H1 (cell line): Measurements from ENCODE around the gene SLC8A3. TPM values are rescaled to one million over a fixed set of nuclear protein-coding genes. Genes with fewer than 3 reads are reported as not detected.

Experiments
- CTCF ChIA-PET: fragments of 300-600 bp; sonication (Branson Sonifier 250); formaldehyde crosslinking; loops from one replicate; lab custom pipeline; 2021; ENCODE audit not compliant: partially characterized antibody; lab: Charles Lee
- POLR2A ChIA-PET: fragments of 300-600 bp; sonication (Branson Sonifier 250); formaldehyde crosslinking; loops from one replicate; lab custom pipeline; 2021; ENCODE audit warnings: inconsistent platforms; ENCODE audit not compliant: partially characterized antibody; lab: Charles Lee
- DNase-seq, 2 experiments: peaks; one replicate each; pipeline versions ENCODE4 v3.0.0 to v3.0.0-alpha.2; 2010 to 2022; ENCODE audit warnings: low spot score in 2 of 2, low read depth in 1 of 2, mixed read lengths in 1 of 2
- FAIRE-seq: peaks from 2 replicates; lab custom pipeline; 2011; peaks lifted over from hg19 to GRCh38; lab: Jason Lieb, UNC
- H2AFZ ChIP-seq: 2 replicates; pipeline ENCODE4 v1.8.1; 2012; ENCODE audit warnings: low read length, inconsistent platforms
- H2AK5ac ChIP-seq: 2 replicates; pipeline ENCODE4 v1.6.1; 2013; ENCODE audit warnings: low read depth, low read length
- H2BK120ac ChIP-seq: replicated peaks from 2 replicates; pipeline ENCODE3; 2013; ENCODE audit warnings: low read depth, low read length, inconsistent platforms
- H2BK12ac ChIP-seq: 2 replicates; pipeline ENCODE4 v1.6.1; 2013; ENCODE audit warnings: low read depth, low read length
- H2BK15ac ChIP-seq: 2 replicates; pipeline ENCODE4 v1.6.1; 2013; ENCODE audit warnings: low read length
- H2BK20ac ChIP-seq: 2 replicates; pipeline ENCODE4 v1.6.1; 2013; ENCODE audit warnings: low read length
- H2BK5ac ChIP-seq: 2 replicates; pipeline ENCODE4 v1.6.1; 2013; ENCODE audit warnings: low read depth, low read length
- H3K14ac ChIP-seq: 2 replicates; pipeline ENCODE4 v1.6.1; 2013; ENCODE audit warnings: inconsistent platforms; ENCODE audit not compliant: insufficient read length
- H3K18ac ChIP-seq: 2 replicates; pipeline ENCODE4 v1.6.1; 2013; ENCODE audit warnings: low read length; ENCODE audit errors: extremely low read depth
- H3K23ac ChIP-seq: 2 replicates; pipeline ENCODE4 v1.6.1; 2013; ENCODE audit warnings: inconsistent platforms; ENCODE audit not compliant: insufficient read length
- H3K23me2 ChIP-seq: 2 replicates; pipeline ENCODE4 v1.6.1; 2013; ENCODE audit warnings: low read depth, low read length
- H3K27ac ChIP-seq: 2 replicates; pipeline ENCODE4 v1.6.1; 2011; ENCODE audit warnings: low read depth, low read length, inconsistent platforms
- H3K27me3 ChIP-seq, 4 experiments: replicated peaks in 1 of 4; 1 replicate in 1 of 4; 2 replicates in 3 of 4; pipeline versions ENCODE4 v1.6.1 to v1.8.1; 2011 to 2013; ENCODE audit warnings: low read length in 3 of 4, mild to moderate bottlenecking in 3 of 4, inconsistent platforms in 2 of 4, mixed read lengths in 2 of 4, moderate library complexity in 1 of 4; ENCODE audit not compliant: control insufficient read depth in 3 of 4, insufficient read depth in 3 of 4; ENCODE audit errors: extremely low read depth in 1 of 4
- H3K36me3 ChIP-seq, 4 experiments: 2 replicates each; pipeline versions ENCODE4 v1.6.1 to v1.8.1; 2011 to 2013; ENCODE audit warnings: mild to moderate bottlenecking in 4 of 4, low read length in 3 of 4, moderate library complexity in 2 of 4, control low read depth in 1 of 4, inconsistent platforms in 1 of 4; ENCODE audit not compliant: insufficient read depth in 4 of 4, control insufficient read depth in 2 of 4
- H3K4ac ChIP-seq: replicated peaks from 2 replicates; pipeline ENCODE3; 2013; ENCODE audit warnings: low read length, low read depth, mixed read lengths, inconsistent platforms; ENCODE audit not compliant: insufficient read length
- H3K4me1 ChIP-seq, 4 experiments: replicated peaks in 1 of 4; 1 replicate in 1 of 4; 2 replicates in 3 of 4; pipeline versions ENCODE4 v1.6.1 to v1.8.1; 2011 to 2013; ENCODE audit warnings: low read length in 3 of 4, inconsistent platforms in 2 of 4, mixed read lengths in 1 of 4; ENCODE audit not compliant: insufficient read depth in 4 of 4, control insufficient read depth in 3 of 4
- H3K4me2 ChIP-seq, 2 experiments: 2 replicates each; pipeline versions ENCODE4 v1.6.1 to v1.8.1; 2011 to 2013; ENCODE audit warnings: low read depth in 2 of 2, low read length in 2 of 2, control low read depth in 1 of 2, inconsistent platforms in 1 of 2, mild to moderate bottlenecking in 1 of 2; ENCODE audit not compliant: insufficient read depth in 1 of 2
- H3K4me3 ChIP-seq, 4 experiments: fragments of 200-600, 300-600 bp in 1 of 4; sonication (generic), shearing (Covaris generic), sonication (Bioruptor Twin) in 1 of 4; 2 replicates each; pipeline versions ENCODE4 v1.5.1 to v1.8.1; 2011 to 2016; ENCODE audit warnings: low read length in 4 of 4, low read depth in 3 of 4, control low read depth in 2 of 4, inconsistent platforms in 2 of 4, mild to moderate bottlenecking in 2 of 4, mixed read lengths in 1 of 4, moderate library complexity in 1 of 4; ENCODE audit not compliant: insufficient read depth in 2 of 4; ENCODE audit errors: extremely low read depth in 1 of 4
- H3K56ac ChIP-seq: replicated peaks from 2 replicates; pipeline ENCODE3; 2013; ENCODE audit warnings: low read depth, mild to moderate bottlenecking, mixed read lengths, low read length, inconsistent platforms; ENCODE audit not compliant: insufficient read length
- H3K79me1 ChIP-seq: 2 replicates; pipeline ENCODE4 v1.6.1; 2013; ENCODE audit warnings: low read depth, low read length, control low read depth
- H3K79me2 ChIP-seq, 2 experiments: 2 replicates each; pipeline versions ENCODE4 v1.6.1 to v1.8.1; 2012 to 2013; ENCODE audit warnings: low read length in 2 of 2, mild to moderate bottlenecking in 2 of 2, inconsistent platforms in 1 of 2; ENCODE audit not compliant: insufficient read depth in 2 of 2, control insufficient read depth in 1 of 2
- H3K9ac ChIP-seq, 4 experiments: replicated peaks in 1 of 4; 1 replicate in 1 of 4; 2 replicates in 3 of 4; pipeline versions ENCODE4 v1.6.1 to v1.8.1; 2011 to 2013; ENCODE audit warnings: low read depth in 3 of 4, low read length in 3 of 4, control low read depth in 2 of 4, mild to moderate bottlenecking in 2 of 4, moderate library complexity in 2 of 4, inconsistent platforms in 1 of 4; ENCODE audit errors: extremely low read depth in 1 of 4
- H3K9me3 ChIP-seq, 2 experiments: 2 replicates each; pipeline versions ENCODE4 v1.6.1 to v1.8.1; 2012 to 2013; ENCODE audit warnings: mild to moderate bottlenecking in 2 of 2, moderate library complexity in 2 of 2, control low read depth in 1 of 2, inconsistent platforms in 1 of 2, low read depth in 1 of 2, low read length in 1 of 2, mixed read lengths in 1 of 2; ENCODE audit not compliant: insufficient read depth in 2 of 2
- H4K20me1 ChIP-seq, 2 experiments: replicated peaks in 1 of 2; 2 replicates each; pipeline versions ENCODE3 to v1.8.1; 2011 to 2013; ENCODE audit warnings: inconsistent platforms in 2 of 2, low read length in 2 of 2, mild to moderate bottlenecking in 1 of 2; ENCODE audit not compliant: insufficient read depth in 2 of 2, control insufficient read depth in 1 of 2
- H4K5ac ChIP-seq: 2 replicates; pipeline ENCODE4 v1.6.1; 2013; ENCODE audit warnings: low read length, low read depth, mixed read lengths, inconsistent platforms; ENCODE audit not compliant: insufficient read length
- H4K8ac ChIP-seq: 2 replicates; pipeline ENCODE4 v1.8.0; 2013; ENCODE audit warnings: mild to moderate bottlenecking, moderate library complexity, low read length, inconsistent platforms; ENCODE audit not compliant: insufficient read depth; ENCODE audit errors: extremely low read depth
- H4K91ac ChIP-seq: replicated peaks from 2 replicates; pipeline ENCODE3; 2013; ENCODE audit warnings: low read length, mixed read lengths, inconsistent platforms; ENCODE audit not compliant: insufficient read length
- WGBS, 2 experiments: shearing (Covaris generic) in 1 of 2; methylation state at CpG; one replicate each; pipeline versions ENCODE4 v1.1.6 to v1.1.7; 2013 to 2015; ENCODE audit warnings: low lambda C conversion rate in 2 of 2, mixed read lengths in 2 of 2, inconsistent platforms in 1 of 2, low coverage in 1 of 2, missing lambda C conversion rate in 1 of 2; ENCODE audit not compliant: insufficient replicate concordance in 2 of 2, insufficient coverage in 1 of 2, insufficient read length in 1 of 2; ENCODE audit errors: extremely low coverage in 1 of 2, missing lambda C conversion rate in 1 of 2; 5-methylcytosine and 5-hydroxymethylcytosine counted together
- polyA plus RNA-seq, 7 experiments: library from polyadenylated mRNA; depleted of rRNA in 3 of 7; stranded (reverse) in 5 of 7; unstranded in 2 of 7; fragments of >200 nt in 5 of 7; fragments of 200-250 nt in 2 of 7; gene quantifications; 1 replicate in 5 of 7; 2 replicates in 1 of 7; 4 replicates in 1 of 7; pipeline versions ENCODE4 v1.2.1 to v1.2.3, GENCODE V29; 2011 to 2013; ENCODE audit warnings: missing spikeins in 2 of 7, mixed read lengths in 2 of 7
- total RNA-seq: library from RNA; stranded (reverse); fragmentation: NEBNext Ultra II Directional; extraction: Animal tissue kit (Norgen Biotek cat#: 25700); gene quantifications from 2 replicates; pipeline ENCODE4 v1.2.1, GENCODE V29; 2021

Gene SLC8A3
- total and polyA plus RNA-seq, 2 of the 8 experiments (the other 6 are each of a cell fraction or from before 2014, with no cell fraction given) = 0.38 to 1.1 TPM

DNA sequence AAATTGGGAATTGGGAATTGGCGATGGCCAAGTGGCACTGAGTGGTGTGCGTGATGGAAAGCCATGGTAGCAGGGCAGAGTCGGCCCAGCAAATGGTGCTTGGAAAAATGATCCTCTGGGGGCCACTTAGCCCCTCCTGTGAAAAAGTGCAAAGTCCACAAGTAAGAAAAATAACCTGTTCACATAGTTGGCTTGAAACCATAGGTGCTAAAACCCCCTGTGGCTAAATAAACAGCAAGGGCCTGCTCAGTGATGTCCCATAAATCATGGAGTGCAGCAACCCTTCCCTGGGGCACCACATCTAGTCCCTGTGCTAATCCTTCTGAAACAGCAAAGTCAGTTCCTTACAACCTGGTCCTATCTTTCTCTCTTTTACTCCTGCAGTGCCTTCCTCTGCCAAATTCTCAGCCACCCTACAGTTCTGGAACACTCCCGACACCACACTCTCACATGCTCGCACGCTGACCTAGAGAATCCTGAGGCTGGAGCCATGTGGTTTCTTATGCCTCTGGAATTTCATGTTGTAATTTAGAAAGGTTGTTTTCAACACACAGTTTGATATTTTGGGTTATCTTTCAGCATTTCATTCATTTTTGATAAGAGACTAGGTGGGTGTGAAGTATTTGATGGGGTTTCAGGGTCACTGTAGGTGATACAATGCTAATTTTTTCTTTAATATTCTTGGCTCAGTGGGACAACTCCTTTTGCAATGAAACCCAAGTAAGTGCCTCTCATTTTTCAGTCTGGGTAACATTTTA, 186.0 kb downstream of the SLC8A3 start:
- Histone ChIP-seq H2AK5ac (no peak overlapping the region), H3K79me1 (no peaks in the 10 kb centered on the region), H3K56ac (no peak overlapping the region), H4K8ac (no peak overlapping the region), H3K4me3 (no peak overlapping the region), H4K91ac (no peak overlapping the region), H3K36me3 (no peaks in the 10 kb centered on the region), H2AFZ (no peak overlapping the region), H3K18ac (no peak overlapping the region), H2BK5ac (no peak overlapping the region), H2BK12ac (no peak overlapping the region), H2BK20ac (no peak overlapping the region), H3K9ac (no peak overlapping the region), H3K4ac (no peak overlapping the region), H3K4me2 (no peak overlapping the region), H2BK15ac (no peak overlapping the region), H3K4me1 (no peaks in the 10 kb centered on the region), H4K20me1 (no peaks in the 10 kb centered on the region), H3K23ac (no peak overlapping the region), H3K27ac (no peak overlapping the region), H3K9me3 (no peaks in the 10 kb centered on the region), H4K5ac (no peak overlapping the region), H3K14ac (no peak overlapping the region), H3K27me3 (no peaks in the 10 kb centered on the region), H3K23me2 (no peaks in the 10 kb centered on the region), H2BK120ac (no peak overlapping the region), H3K79me2 (no peaks in the 10 kb centered on the region)
- WGBS, 2 experiments = 94% methylated on average over 6 of the region's 6 CpGs; no CpG with 5 or more reads in 1 of the 2 experiments
- POLR2A ChIA-PET = no interaction called here
- CTCF ChIA-PET = interaction anchor here (1.4 to 2.2 kb wide), 3 partner anchors 8 to 31 kb away, joined by 3 to 8 read pairs (median 6); no protein-coding TSS in a partner anchor
- FAIRE-seq (no peak), DNase-seq (no peak)
